GM18526 (cell line): ENCODE data around the gene NDUFA7.
A peak's percentile ranks its signal among the peaks of the same experiment; 100 is the strongest.

Experiments
- POLR2A ChIP-seq: IDR thresholded peaks from 3 replicates; pipeline ENCODE4 v1.6.1; 2011; ENCODE audit not compliant: insufficient read length; ENCODE audit errors: extremely low read depth

The NDUFA7 gene

GRCh38 chr19:8321067-8321985, at the start of gene NDUFA7, which contains the start of gene RPS28:
Gene NDUFA7 (minus strand): TSS chr19:8321375. CDS start chr19:8321358, 17 bp downstream.
Gene RPS28 (plus strand): TSS chr19:8321496. CDS start chr19:8321531, 35 bp downstream.
- peak; percentile 93 for TF ChIP-seq POLR2A

- no peak for TF ChIP-seq POLR2A
These were observed 49.2 kb upstream of the NDUFA7 start for GRCh38 chr19:8370176-8371010.

- TF ChIP-seq POLR2A, result no peak
These were observed 46.3 kb upstream of the NDUFA7 start for GRCh38 chr19:8367327-8368001.

GRCh38 chr19:8366961-8367326, 45.8 kb upstream of the NDUFA7 start:
- TF ChIP-seq POLR2A, result no peak

GRCh38 chr19:8366121-8366581, 45.0 kb upstream of the NDUFA7 start:
- TF ChIP-seq POLR2A, result no peak

GRCh38 chr19:8363803-8364771, 42.9 kb upstream of the NDUFA7 start, which contains the start of gene ANGPTL4:
Gene ANGPTL4 (plus strand): TSS chr19:8364155. CDS start chr19:8364322, 167 bp downstream.
- TF ChIP-seq POLR2A, result no peak

GRCh38 chr19:8361921-8362793, 41.0 kb upstream of the NDUFA7 start:
- no peak for TF ChIP-seq POLR2A

GRCh38 chr19:8360196-8360595, 39.0 kb upstream of the NDUFA7 start:
- no peak for TF ChIP-seq POLR2A

GRCh38 chr19:8358948-8359347, 37.8 kb upstream of the NDUFA7 start:
- no peak for TF ChIP-seq POLR2A

GRCh38 chr19:8357007-8357521, 35.9 kb upstream of the NDUFA7 start:
- no peak for TF ChIP-seq POLR2A

- TF ChIP-seq POLR2A, result no peak
These were observed 34.6 kb upstream of the NDUFA7 start for GRCh38 chr19:8355631-8356402.

GRCh38 chr19:8352134-8352827, 31.1 kb upstream of the NDUFA7 start:
- TF ChIP-seq POLR2A, result no peak

GRCh38 chr19:8343483-8343844, 22.3 kb upstream of the NDUFA7 start:
- no peak for TF ChIP-seq POLR2A
